GM18951 (cell line): ENCODE data around the gene SFXN4.
"Not testable (repeated sequence)": the region's sequence is repeated elsewhere in the genome, so short reads cannot be mapped to it uniquely, and the experiment has no call there.

Experiments
- POLR2A ChIP-seq: IDR thresholded peaks from 4 replicates; pipeline ENCODE4 v1.6.1; 2011; ENCODE audit warnings: mild to moderate bottlenecking; ENCODE audit not compliant: insufficient read length, insufficient read depth; ENCODE audit errors: extremely low read depth
- in situ Hi-C: fragments of 300-500 bp; cut with MboI; formaldehyde crosslinking; loops from one replicate; pipeline ENCODE4 v1.12.0; 2022; ENCODE audit warnings: low sequenced_read_pairs, mixed read lengths, inconsistent platforms; ENCODE audit not compliant: unreplicated experiment

SFXN4 gene

DNA sequence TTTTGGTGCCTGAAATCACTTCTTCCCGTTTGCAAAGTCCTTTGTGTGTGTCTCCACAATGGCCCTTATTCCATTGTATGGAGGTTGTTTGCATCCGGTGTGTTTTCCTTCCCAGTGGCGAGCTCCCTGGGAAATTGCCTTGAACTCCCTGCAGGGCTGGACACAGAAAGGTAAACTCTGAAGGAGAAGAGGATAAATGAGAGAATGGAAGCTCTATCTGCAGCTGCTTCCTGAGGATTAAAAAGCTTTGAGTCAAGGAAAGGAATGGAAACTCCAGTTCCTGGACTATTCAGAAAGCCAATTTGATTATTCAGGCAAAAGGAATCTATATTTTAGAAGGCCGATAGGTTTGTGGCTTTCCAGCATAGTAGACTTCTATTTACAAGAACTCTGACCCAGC, 37.5 kb upstream of the SFXN4 start:
- in situ Hi-C loops: no loop called here
- TF ChIP-seq POLR2A: no peak

DNA sequence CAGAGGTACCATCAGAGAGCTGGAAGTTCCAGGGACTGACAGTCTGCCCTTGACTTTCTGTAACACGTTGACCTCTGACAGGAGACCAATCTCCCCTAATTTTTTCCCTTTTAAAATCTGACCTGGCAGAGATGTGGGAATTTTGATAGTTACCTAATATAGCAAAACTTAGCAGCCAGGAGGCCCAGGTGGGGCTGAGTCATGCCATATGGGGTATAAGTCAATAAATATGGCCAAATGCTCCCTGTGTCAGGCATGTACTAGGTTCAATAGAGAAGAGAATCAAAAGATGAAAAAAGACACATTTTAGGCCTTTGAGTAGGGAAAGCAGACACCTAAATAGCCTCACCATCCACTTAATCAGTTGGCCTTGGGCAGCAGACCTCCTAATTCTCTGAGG, 35.7 kb upstream of the SFXN4 start:
- in situ Hi-C loops: no loop called here
- no peak for TF ChIP-seq POLR2A

DNA sequence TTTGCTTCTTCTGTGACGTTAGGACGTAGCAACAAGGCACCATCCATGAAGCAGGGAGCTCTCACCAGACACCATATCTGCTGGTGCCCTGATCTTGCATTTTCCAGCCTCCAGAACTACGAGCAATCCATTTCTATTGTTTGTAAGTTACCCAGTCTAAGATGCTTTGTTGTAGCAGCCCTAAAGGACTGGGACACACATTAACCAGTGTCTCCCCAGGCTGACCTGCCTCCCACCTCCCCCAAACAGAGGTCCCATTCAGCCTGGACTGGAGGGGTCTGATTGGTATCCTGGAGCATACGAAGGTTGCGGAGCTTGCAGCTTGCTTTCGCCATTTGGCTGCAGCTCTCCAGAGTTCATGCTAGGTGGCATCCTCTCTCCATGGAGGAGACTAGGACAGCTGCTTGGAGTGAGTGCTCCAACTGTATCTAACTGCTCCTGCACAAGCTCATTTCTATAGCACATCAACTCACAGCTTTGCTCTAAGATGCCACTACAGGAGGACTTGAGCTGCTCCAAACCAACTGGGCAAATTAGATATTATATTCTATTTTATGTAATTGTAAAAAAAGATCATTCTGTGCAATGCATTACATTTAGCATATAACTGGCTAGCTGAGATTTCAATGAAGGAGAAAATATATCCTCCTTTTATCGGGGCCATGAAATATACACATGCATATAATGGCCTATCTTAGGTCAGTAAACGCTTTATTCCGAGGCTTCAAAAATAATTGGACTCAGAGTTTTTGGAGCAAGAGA, 33.9 kb upstream of the SFXN4 start:
- in situ Hi-C loops: loop anchor here (10.0 kb wide), 1 partner anchor 215 kb away; no protein-coding TSS in a partner anchor
- TF ChIP-seq POLR2A: no peak

DNA sequence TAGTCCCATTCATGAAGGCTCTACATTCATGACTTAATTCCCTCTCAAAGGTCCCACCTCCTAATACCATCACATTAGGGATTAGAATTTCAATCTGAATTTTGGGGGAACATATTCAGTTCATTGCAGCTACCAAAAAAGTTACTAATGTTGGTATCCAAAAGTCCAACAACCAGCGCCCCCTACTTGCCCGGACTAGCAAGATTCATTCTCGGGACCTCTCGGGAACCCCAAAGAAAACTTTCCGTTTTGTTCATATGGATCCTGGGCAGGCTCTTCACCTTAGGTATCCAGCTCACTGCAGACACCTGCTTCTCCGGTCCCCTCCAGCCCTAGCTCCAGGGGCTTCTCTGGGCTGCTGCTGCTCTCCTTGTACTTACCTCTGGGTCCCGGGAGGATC, 32.9 kb upstream of the SFXN4 start:
- in situ Hi-C loops: loop anchor here (10.0 kb wide), 1 partner anchor 216 kb away; no protein-coding TSS in a partner anchor

DNA sequence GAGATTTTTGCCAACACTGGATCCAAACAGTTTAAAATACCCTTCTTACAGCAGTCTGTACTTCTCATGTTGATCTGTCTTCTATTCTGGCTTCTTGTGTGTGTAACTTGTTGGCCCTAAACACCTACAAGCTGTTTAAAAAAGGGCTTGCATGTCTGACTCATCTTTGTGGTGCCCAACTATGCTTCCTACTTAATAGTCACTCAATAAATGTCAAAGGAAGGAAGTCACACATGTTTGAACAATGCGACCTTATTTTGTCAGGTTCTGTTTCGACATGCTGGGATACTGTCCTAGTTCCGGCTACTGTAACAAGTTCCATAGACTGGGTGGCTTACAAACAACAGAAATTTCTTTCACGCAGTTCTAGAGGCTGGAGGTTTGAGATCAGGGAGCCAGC, 32.4 kb upstream of the SFXN4 start:
- in situ Hi-C loops: loop anchor here (10.0 kb wide), 1 partner anchor 217 kb away; no protein-coding TSS in a partner anchor
- no peak for TF ChIP-seq POLR2A

More for the DNA sequence above, 32.9 kb upstream of the SFXN4 start:
- TF ChIP-seq POLR2A: no peak

DNA sequence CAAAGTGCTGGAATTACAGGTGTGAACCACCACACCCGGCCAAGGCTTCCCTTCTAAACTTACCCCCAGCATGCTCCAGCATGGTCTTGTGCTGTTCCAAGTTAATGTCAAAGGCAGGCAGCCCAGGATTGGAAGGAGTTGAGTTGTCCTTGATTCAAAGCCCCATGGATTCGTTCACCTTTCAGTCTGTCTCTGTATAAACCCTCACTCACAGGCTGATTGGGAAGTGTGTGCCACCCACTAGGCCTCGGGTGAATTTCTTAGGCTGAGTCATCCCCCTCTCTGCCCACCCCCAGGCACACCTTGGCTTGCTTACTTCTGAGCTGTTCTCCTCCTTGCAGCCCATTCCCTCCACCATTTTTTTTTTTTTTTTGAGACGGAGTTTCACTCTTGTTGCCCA, 26.4 kb upstream of the SFXN4 start:
- TF ChIP-seq POLR2A: no peak
- in situ Hi-C loops: loop anchor here (10.0 kb wide), 1 partner anchor 223 kb away; no protein-coding TSS in a partner anchor

DNA sequence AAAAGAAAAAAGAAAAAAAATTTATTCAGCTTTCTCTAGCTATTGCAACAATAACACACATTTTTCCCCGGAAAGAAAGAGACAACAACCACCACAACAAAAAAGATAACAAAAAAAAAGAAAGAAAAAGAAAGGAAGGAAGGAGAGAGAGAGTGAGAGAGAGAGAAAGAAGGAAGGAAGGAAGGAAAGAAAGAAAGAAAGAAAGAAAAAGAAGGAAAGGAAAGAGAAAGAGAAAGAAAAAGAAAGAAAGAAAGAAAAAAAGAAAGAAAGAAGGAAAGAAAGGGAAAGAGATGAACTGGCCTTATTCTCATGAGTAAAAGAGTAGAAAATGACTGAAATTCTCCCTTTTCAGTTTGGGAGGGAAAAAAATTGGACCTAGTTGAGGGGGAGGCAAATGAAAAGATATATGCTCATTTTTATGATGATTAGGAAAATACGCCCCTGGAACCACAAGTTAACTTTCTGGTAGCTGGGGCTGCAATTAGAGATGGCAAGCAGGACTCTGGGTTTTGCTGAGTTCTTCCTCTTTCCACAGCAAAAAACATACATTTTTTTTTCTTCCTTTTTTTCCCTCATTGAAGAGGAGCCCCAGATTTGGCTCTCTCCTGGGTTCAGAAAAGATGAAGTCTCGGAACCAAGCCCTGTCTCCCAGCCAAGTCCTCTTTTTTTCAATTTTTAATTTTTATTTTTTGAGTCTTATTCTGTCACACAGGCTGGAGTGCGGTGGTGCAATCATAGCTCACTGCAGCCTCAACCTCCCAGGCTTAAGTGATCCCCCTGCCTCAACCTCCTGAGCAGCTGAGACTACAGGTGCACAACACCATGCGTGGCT, 25.7 kb upstream of the SFXN4 start:
- in situ Hi-C loops: loop anchor here (10.0 kb wide), 1 partner anchor 224 kb away; no protein-coding TSS in a partner anchor
- TF ChIP-seq POLR2A: no peak

DNA sequence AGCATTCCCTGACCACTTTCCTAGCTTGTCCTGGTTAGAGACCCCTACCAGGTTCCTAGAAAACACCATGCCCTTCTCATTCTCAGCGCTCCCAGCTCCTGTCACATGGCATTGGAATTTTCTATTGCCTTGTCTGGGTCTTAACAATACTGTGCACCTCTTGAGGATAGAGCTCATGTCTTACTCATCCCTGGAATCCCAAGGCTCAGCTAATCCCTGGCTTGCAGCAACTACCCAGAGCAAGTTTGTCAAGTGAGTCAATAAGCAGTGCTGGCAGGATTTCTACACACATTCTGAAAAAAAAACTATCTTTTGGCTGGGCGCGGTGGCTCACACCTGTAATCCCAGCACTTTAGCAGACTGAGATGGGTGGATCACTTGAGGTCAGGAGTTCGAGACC, 24.8 kb upstream of the SFXN4 start:
- in situ Hi-C loops: loop anchor here (10.0 kb wide), 1 partner anchor 224 kb away; no protein-coding TSS in a partner anchor
- TF ChIP-seq POLR2A: no peak

DNA sequence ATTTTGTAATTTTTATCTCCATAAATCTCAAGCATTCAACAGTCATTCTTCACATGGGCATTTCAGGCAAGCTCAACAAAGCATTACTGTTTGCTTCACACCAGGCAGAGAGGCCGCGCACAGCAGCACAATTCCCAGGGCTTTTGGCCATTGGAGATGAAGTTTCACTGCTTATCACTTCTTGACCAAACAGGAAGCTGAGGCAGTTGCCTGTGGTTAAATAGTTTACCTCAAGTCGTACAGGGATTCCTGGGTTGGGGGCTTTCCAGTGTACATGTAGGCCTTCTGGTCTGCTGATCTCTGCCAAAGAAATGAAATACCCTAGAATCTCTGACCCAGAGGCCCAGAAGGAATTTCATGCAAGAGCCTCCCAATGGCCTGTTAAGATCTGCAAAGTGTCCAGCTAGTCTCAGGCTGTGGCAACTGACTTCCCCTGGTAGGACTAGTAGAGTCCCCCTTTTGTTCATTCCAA, 24.3 kb upstream of the SFXN4 start:
- in situ Hi-C loops: loop anchor here (10.0 kb wide), 1 partner anchor 225 kb away; no protein-coding TSS in a partner anchor

DNA sequence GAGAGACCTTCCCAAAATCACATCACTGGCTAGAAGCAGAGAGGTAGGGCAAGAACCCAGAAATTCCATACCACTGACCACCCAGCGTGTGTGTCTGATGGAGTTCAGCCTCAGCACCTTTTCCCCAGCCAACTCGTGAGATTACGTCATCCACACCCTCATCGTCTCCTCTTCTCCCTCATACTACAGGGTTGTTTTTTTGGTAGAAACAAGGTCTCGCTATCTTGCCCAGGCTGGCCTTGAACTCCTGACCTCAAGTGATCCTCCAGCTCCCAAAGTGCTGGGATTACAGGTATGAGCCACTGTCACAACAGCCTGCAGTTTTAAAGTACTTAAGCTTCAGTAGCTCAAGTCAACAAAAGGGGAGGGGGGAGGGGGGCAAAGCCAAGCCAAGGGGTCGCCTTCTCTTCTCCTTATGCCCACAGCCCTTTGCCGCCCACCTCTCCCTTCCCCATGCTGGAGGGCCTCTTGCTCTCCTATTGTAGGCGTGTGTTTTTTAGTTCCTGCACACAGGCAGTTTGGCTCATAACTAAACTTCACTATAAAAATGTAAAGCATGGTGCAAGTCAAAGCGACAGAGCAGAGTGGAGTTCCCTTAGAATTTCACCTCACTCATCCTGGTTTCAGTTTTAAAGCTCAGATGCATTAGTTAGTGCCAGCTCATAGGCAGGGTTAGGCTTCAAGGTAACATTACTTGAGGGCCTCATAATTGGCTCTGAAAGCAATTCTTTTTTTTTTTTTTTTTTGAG, 18.3 kb upstream of the SFXN4 start:
- no peak for TF ChIP-seq POLR2A
- in situ Hi-C loops: no loop called here

More for the DNA sequence above, 24.3 kb upstream of the SFXN4 start:
- no peak for TF ChIP-seq POLR2A

DNA sequence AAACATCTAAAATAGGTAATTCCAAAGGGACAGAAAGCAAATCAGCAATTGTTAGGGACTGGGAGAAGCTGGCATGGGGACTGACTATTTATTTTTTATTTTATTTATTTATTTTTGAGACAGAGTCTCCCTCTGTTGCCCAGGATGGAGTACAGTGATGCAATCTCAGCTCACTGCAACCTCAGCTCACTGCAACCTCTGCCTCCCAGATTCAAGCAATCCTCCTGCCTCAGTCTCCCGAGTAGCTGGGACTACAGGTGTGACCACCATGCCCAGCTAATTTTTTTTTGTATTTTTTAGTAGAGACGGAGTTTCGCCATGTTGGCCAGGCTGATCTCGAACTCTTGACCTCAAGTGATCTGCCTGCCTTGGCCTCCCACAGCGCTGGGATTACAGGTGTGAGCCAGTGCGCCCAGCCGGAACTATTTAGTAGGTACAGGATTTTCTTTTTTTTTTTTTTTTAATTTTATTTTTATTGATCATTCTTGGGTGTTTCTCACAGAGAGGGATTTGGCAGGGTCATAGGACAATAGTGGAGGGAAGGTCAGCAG, 15.4 kb upstream of the SFXN4 start:
- in situ Hi-C loops: not testable (repeated sequence)

DNA sequence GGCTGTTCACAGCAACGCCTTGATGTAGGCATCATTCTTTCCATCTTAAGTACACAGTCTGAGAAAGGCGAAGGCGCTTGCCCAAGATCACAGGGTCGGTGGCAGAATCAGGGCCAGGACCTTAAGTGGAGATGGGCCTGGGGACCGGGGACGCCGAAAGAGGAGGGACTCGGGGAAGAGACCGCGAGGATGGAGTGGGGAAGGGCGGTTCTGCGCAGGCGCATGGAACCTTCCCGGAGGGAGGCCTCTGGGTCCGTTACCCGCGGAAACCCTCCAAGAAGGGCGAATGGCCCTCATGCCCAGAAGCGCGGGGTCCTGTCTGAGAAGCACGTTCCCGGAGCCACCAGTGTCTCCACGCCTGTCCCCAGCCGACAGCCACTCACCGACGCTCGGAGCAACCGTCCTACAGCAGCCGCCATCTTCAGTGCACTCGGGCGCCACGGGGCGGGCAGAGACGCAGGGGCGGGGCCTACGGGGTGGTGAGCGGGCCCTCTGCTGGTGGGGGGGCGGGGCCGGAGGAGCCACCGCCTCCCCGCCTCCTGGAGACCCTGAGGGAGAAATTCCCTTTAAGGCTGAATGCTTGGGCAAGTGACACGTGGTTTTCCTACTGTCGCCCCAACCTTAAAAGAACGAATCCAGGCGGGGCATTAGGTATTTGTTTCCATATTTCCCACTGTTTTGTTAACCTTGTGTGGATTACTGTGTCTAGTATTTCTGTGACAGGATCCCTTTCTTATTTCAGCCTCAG, 13.0 kb upstream of the SFXN4 start, which contains the start of gene PRDX3:
Gene PRDX3 (minus strand): TSS at position 441 of the 748 bp plus-strand sequence. CDS start 22 bp downstream, at position 419.
- peak; percentile 98 for TF ChIP-seq POLR2A
- in situ Hi-C loops: no loop called here
